ENCODE measurements around the gene LAMC3.
"Not testable (repeated sequence)": the region's sequence is repeated elsewhere in the genome, so short reads cannot be mapped to it uniquely, and the experiment has no call there.

Gene LAMC3

DNA sequence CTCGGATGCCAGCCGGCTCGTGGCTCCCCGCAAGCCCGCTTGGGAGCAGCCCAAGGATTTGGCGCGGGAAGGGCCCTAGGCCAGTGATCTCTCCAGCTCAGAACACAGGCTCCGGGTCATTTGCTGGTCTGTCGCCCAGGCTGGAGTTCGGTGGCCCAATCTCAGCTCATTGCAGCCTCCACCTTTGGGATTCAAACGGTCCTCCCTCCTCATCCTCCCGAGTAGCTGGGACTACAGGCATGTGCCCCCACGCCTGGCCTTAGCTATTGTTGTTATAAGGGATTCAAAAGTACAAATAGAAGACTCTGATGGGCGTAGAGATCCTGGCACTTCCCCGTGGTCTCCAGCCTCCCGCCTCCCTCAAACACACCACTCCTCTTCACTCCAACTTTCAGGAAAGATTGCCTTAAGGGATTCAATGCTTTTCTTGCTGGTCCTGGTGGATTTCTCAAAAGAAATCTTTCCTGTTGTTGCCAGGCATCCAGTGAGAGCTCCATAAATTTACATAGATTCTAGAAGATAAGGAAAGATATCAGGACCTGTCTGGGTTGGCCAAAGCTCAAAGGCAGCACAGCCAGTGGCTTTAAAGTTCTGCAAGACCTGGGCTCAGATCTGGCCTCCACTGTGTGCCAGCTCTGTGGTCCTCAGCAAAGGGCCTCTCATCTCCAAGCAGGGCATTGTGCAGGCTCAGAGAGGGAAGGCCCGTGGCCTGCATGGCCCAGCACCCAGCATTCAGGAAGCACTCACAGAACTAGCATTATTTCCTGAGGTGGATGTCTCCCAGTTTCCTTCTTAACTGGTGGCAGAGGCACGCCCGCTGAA lies 88.4 kb downstream of the LAMC3 start:
- H3K9ac ChIP-seq (ENCODE audit: low read depth in 1 of 2, low read length in 2 of 2): no peak overlapping the region
- peak overlapping the region; percentile 35 to 43 for H3K4me3 ChIP-seq (ENCODE audit: low read depth in 1 of 2, low read length in 2 of 2)
- peak overlapping the region; percentile 50 for H3K27ac ChIP-seq (ENCODE audit: low read depth, low read length)
- no peaks in the 10 kb centered on the region for H3K36me3 ChIP-seq (ENCODE audit: control insufficient read depth in 1 of 2, insufficient read depth in 2 of 2, low read length in 2 of 2)
- H3K4me1 ChIP-seq (ENCODE audit: control insufficient read depth in 1 of 2, insufficient read depth in 2 of 2, low read length in 2 of 2): peaks cover 0 to 14% of the 10 kb centered on the region in 2 donors
- no peaks in the 10 kb centered on the region for H3K9me3 ChIP-seq (ENCODE audit: control insufficient read depth in 1 of 2, low read length in 2 of 2)
- H3K27me3 ChIP-seq (ENCODE audit: control insufficient read depth in 1 of 2, insufficient read depth in 2 of 2, low read length in 2 of 2): peaks cover 20 to 34% of the 10 kb centered on the region in 2 donors

DNA sequence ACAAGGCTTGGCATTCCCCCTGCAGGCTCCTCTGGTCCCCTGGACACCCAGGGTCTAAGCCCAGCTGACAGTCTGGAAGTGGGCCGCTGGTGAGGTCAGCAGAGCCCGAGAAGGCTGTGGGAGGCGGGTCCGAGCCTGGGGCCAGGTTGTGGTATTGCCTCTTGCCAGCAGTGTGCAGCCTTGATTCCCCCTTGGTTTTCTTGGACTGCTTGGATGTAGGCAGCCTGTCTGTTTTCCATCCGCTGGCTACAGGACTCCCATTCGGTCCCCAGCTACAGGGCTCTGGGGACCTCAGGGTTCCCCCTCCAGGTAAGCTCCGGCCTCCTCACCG lies 88.9 kb downstream of the LAMC3 start:
- H3K4me3 ChIP-seq (ENCODE audit: low read depth in 1 of 2, low read length in 2 of 2): no peak overlapping the region
- no peaks in the 10 kb centered on the region for H3K36me3 ChIP-seq (ENCODE audit: control insufficient read depth in 1 of 2, insufficient read depth in 2 of 2, low read length in 2 of 2)
- no peaks in the 10 kb centered on the region for H3K9me3 ChIP-seq (ENCODE audit: control insufficient read depth in 1 of 2, low read length in 2 of 2)
- H3K27me3 ChIP-seq (ENCODE audit: control insufficient read depth in 1 of 2, insufficient read depth in 2 of 2, low read length in 2 of 2): peaks cover 20 to 34% of the 10 kb centered on the region in 2 donors
- H3K27ac ChIP-seq (ENCODE audit: low read depth, low read length): peak overlapping the region; percentile 32
- H3K4me1 ChIP-seq (ENCODE audit: control insufficient read depth in 1 of 2, insufficient read depth in 2 of 2, low read length in 2 of 2): peaks cover 0 to 14% of the 10 kb centered on the region in 2 donors
- no peak overlapping the region for H3K9ac ChIP-seq (ENCODE audit: low read depth in 1 of 2, low read length in 2 of 2)

DNA sequence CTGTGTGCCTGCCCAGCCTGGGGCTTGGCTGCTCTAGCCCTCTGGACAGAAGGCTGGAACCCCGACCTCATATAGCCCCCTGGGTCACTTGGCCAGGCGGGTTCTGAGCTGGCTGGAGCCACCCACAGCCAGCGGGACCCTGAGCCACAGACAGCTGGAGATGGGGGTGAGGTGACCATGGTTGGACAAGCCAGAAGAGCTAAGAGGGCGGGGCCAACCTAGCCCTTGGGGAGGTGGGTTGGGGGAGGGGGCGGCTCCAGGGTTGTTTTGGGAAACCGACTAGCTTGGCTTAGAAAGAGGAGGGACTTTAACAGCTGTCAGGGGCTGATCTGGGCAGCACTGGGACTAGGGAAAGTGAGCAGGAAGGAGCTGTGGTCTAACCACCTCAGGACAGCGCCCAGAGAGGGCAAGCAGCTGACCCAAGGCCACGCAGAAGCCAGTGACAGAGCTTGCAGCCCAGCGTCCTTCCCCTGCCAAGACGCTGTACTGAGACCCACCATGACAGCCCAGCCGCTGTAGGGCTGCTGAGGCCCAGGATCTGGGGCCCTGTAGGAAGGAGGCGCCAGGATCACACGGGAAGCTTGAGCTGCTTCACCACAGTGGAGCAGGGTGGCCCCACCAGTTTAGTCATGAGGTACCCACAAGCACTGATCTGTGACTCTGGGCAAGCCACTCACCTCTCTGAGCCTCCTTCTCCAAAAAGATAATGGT lies 89.6 kb downstream of the LAMC3 start:
- no peak overlapping the region for H3K9ac ChIP-seq (ENCODE audit: low read depth in 1 of 2, low read length in 2 of 2)
- no peaks in the 10 kb centered on the region for H3K9me3 ChIP-seq (ENCODE audit: control insufficient read depth in 1 of 2, low read length in 2 of 2)
- no peak overlapping the region for H3K4me3 ChIP-seq (ENCODE audit: low read depth in 1 of 2, low read length in 2 of 2)
- H3K27me3 ChIP-seq (ENCODE audit: control insufficient read depth in 1 of 2, insufficient read depth in 2 of 2, low read length in 2 of 2): peaks cover 20 to 34% of the 10 kb centered on the region in 2 donors
- H3K4me1 ChIP-seq (ENCODE audit: control insufficient read depth in 1 of 2, insufficient read depth in 2 of 2, low read length in 2 of 2): peaks cover 0 to 14% of the 10 kb centered on the region in 2 donors
- peak overlapping the region; percentile 32 for H3K27ac ChIP-seq (ENCODE audit: low read depth, low read length)
- no peaks in the 10 kb centered on the region for H3K36me3 ChIP-seq (ENCODE audit: control insufficient read depth in 1 of 2, insufficient read depth in 2 of 2, low read length in 2 of 2)

DNA sequence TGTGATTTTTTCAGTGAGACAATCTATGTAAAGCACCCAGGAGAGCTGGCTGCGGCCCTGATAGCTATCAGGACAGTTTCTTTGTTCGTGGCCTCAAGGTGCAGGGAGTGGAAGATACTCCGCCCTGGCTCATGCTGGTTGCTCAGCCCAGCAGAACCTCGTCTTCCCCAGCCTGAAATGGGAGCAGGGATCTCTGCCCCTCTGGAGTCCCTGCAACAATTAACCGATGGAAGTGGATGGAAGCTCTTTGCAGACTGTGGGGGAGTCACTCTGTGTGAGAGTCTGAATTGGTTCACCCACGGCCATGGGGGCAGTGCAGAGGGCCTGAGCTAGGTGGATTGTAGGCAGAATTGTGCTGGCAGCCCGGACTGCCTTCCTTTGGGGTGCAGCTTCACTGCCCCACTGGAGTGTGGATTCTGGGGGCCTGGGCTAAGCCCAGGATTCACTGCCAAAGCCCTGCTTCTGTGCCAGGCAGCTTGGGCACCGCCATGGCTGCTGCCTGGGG lies 90.2 kb downstream of the LAMC3 start:
- no peak overlapping the region for H3K27ac ChIP-seq (ENCODE audit: low read depth, low read length)
- peaks cover 0 to 14% of the 10 kb centered on the region in 2 donors for H3K4me1 ChIP-seq (ENCODE audit: control insufficient read depth in 1 of 2, insufficient read depth in 2 of 2, low read length in 2 of 2)
- no peak overlapping the region for H3K4me3 ChIP-seq (ENCODE audit: low read depth in 1 of 2, low read length in 2 of 2)
- peaks cover 20 to 30% of the 10 kb centered on the region in 2 donors for H3K27me3 ChIP-seq (ENCODE audit: control insufficient read depth in 1 of 2, insufficient read depth in 2 of 2, low read length in 2 of 2)
- H3K36me3 ChIP-seq (ENCODE audit: control insufficient read depth in 1 of 2, insufficient read depth in 2 of 2, low read length in 2 of 2): no peaks in the 10 kb centered on the region
- H3K9me3 ChIP-seq (ENCODE audit: control insufficient read depth in 1 of 2, low read length in 2 of 2): no peaks in the 10 kb centered on the region
- no peak overlapping the region for H3K9ac ChIP-seq (ENCODE audit: low read depth in 1 of 2, low read length in 2 of 2)

DNA sequence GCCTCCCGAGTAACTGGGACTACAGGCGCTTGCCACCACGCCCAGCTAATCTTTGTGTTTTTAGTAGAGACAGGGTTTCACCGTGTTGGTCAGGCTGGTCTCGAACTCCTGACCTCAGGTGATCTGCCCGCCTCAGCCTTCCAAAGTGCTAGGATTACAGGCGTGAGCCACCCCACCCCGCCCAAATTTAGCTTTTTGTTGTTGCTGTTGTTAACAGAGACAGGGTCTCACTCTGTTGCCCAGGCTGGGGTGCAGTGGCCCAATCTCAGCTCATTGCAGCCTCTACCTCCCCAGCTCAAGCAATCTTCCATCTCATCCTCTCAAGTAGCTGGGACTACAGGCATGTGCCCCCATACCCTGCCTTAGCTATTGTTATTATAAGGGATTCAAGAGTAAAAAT lies 90.9 kb downstream of the LAMC3 start:
- H3K36me3 ChIP-seq (ENCODE audit: control insufficient read depth in 1 of 2, insufficient read depth in 2 of 2, low read length in 2 of 2); H3K4me1 ChIP-seq (ENCODE audit: control insufficient read depth in 1 of 2, insufficient read depth in 2 of 2, low read length in 2 of 2); H3K9ac ChIP-seq (ENCODE audit: low read depth in 1 of 2, low read length in 2 of 2); H3K9me3 ChIP-seq (ENCODE audit: control insufficient read depth in 1 of 2, low read length in 2 of 2); H3K4me3 ChIP-seq (ENCODE audit: low read depth in 1 of 2, low read length in 2 of 2); H3K27ac ChIP-seq (ENCODE audit: low read depth, low read length): not testable (repeated sequence)
- peaks cover 17 to 23% of the 10 kb centered on the region in 2 donors for H3K27me3 ChIP-seq (ENCODE audit: control insufficient read depth in 1 of 2, insufficient read depth in 2 of 2, low read length in 2 of 2)

DNA sequence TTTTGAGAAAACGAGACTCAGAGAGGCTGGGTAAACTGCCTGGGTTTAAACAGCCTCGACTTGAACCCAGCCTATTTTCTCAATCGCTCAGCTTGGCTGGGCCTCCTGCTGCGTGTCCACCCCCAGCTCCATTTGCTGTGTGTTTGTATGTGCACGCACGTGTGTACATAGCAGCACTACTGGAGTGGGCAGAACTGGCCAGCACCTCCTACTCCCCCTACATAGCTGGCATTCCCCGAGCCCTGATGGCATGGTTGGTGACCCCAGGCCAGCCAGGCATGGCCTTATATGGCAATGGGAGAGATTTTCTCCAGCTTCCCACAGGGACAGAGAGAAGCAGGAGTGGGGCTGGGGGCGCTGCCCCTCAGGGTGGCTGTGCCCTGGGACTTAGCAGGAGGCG lies 91.5 kb downstream of the LAMC3 start:
- H3K4me3 ChIP-seq (ENCODE audit: low read depth in 1 of 2, low read length in 2 of 2): no peak overlapping the region
- H3K9ac ChIP-seq (ENCODE audit: low read depth in 1 of 2, low read length in 2 of 2): no peak overlapping the region
- peaks cover 12 to 18% of the 10 kb centered on the region in 2 donors for H3K27me3 ChIP-seq (ENCODE audit: control insufficient read depth in 1 of 2, insufficient read depth in 2 of 2, low read length in 2 of 2)
- H3K9me3 ChIP-seq (ENCODE audit: control insufficient read depth in 1 of 2, low read length in 2 of 2): no peaks in the 10 kb centered on the region
- H3K27ac ChIP-seq (ENCODE audit: low read depth, low read length): no peak overlapping the region
- peaks cover 0 to 8% of the 10 kb centered on the region in 2 donors for H3K4me1 ChIP-seq (ENCODE audit: control insufficient read depth in 1 of 2, insufficient read depth in 2 of 2, low read length in 2 of 2)
- no peaks in the 10 kb centered on the region for H3K36me3 ChIP-seq (ENCODE audit: control insufficient read depth in 1 of 2, insufficient read depth in 2 of 2, low read length in 2 of 2)

DNA sequence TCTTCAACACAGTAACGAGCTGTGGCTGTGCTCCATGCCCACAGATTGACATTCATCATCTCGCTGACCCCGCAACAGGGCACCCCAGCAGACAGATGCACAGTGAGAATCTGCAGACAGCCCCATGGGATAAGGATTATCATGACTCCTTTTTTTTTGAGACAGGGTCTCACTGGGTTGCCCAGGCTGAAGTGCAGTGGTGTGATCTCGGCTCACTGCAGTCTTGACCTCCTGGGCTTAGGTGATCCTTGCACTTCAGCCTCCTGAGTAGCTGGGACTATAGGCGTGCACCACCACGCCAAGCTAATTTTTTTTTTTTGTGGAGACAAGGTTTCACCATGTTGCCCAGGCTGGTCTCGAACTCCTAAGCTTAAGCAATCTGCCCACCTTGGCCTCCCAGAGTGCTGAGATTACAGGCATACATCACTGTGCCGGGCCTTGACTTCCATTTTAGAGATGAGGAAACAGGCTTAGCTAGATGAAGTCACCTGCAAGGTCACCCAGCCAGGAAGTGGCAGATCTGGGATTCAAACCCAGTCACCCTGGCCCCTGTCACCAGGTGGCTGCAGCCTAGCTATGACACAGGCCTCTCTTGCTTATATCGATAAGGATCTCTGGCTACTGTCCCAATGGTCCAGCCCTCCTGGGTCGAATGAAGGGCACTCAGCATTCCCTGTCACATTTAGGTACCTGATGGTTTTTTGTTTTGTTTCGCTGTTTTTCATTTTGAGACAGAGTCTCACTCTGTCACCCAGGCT lies 92.4 kb downstream of the LAMC3 start:
- Histone ChIP-seq H3K9me3 (ENCODE audit: control insufficient read depth in 1 of 2, low read length in 2 of 2) (no peaks in the 10 kb centered on the region), H3K4me3 (ENCODE audit: low read depth in 1 of 2, low read length in 2 of 2) (no peak overlapping the region), H3K27ac (ENCODE audit: low read depth, low read length) (no peak overlapping the region), H3K27me3 (ENCODE audit: control insufficient read depth in 1 of 2, insufficient read depth in 2 of 2, low read length in 2 of 2) (peaks cover 6 to 11% of the 10 kb centered on the region in 2 donors), H3K36me3 (ENCODE audit: control insufficient read depth in 1 of 2, insufficient read depth in 2 of 2, low read length in 2 of 2) (no peaks in the 10 kb centered on the region), H3K4me1 (ENCODE audit: control insufficient read depth in 1 of 2, insufficient read depth in 2 of 2, low read length in 2 of 2) (peaks cover 0 to 5% of the 10 kb centered on the region in 2 donors), H3K9ac (ENCODE audit: low read depth in 1 of 2, low read length in 2 of 2) (no peak overlapping the region)

DNA sequence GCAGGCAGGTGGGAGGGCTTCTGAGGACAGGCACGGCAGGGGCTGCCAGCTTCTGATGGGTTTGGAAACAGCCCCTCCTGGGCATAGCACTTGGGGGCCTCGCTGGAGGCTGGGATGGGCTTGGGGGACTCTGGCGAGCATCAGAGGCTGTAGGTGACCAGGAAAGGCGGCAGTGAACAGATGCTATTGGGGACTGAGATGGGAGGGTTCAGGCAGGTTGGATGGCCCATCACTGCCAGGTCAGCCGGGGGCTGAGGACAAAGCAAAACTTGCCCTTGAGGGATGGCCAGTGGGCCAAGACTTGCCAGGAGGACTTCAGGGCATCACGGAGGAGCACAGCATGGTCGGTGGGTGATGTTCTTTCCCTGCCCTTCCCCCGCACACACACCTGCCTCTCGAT lies 94.0 kb downstream of the LAMC3 start:
- H3K9me3 ChIP-seq (ENCODE audit: control insufficient read depth in 1 of 2, low read length in 2 of 2): no peaks in the 10 kb centered on the region
- H3K27me3 ChIP-seq (ENCODE audit: control insufficient read depth in 1 of 2, insufficient read depth in 2 of 2, low read length in 2 of 2): no peaks in the 10 kb centered on the region
- no peak overlapping the region for H3K27ac ChIP-seq (ENCODE audit: low read depth, low read length)
- H3K4me1 ChIP-seq (ENCODE audit: control insufficient read depth in 1 of 2, insufficient read depth in 2 of 2, low read length in 2 of 2): no peaks in the 10 kb centered on the region
- H3K9ac ChIP-seq (ENCODE audit: low read depth in 1 of 2, low read length in 2 of 2): no peak overlapping the region
- no peaks in the 10 kb centered on the region for H3K36me3 ChIP-seq (ENCODE audit: control insufficient read depth in 1 of 2, insufficient read depth in 2 of 2, low read length in 2 of 2)
- no peak overlapping the region for H3K4me3 ChIP-seq (ENCODE audit: low read depth in 1 of 2, low read length in 2 of 2)

DNA sequence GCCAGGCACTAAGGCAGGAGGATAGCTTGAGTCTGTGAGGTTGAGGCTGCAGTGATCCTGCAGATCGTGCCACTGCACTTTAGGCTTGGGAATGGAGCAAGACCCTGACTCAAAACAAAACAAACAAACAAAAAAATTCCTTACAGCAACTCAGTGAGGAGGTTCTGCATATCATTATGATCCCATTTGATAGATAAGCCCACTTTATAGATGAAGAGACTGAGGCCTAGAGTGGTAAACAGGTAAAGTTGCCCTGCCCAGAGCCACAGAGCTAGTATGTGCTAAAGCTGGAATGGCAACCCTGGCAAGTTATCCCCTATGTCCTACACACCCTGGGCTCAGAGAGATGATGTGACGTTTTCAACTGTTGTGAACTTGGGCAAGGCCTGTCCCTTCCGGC lies 94.6 kb downstream of the LAMC3 start:
- H3K4me1 ChIP-seq (ENCODE audit: control insufficient read depth in 1 of 2, insufficient read depth in 2 of 2, low read length in 2 of 2): no peaks in the 10 kb centered on the region
- no peaks in the 10 kb centered on the region for H3K36me3 ChIP-seq (ENCODE audit: control insufficient read depth in 1 of 2, insufficient read depth in 2 of 2, low read length in 2 of 2)
- H3K9ac ChIP-seq (ENCODE audit: low read depth in 1 of 2, low read length in 2 of 2): no peak overlapping the region
- H3K27ac ChIP-seq (ENCODE audit: low read depth, low read length): no peak overlapping the region
- no peaks in the 10 kb centered on the region for H3K9me3 ChIP-seq (ENCODE audit: control insufficient read depth in 1 of 2, low read length in 2 of 2)
- H3K27me3 ChIP-seq (ENCODE audit: control insufficient read depth in 1 of 2, insufficient read depth in 2 of 2, low read length in 2 of 2): no peaks in the 10 kb centered on the region
- no peak overlapping the region for H3K4me3 ChIP-seq (ENCODE audit: low read depth in 1 of 2, low read length in 2 of 2)

Measured in duodenal mucosa (tissue), 2 donors.